Raji (cell line): ENCODE results near the gene SYNE3.

Source experiments
- POLR2A ChIP-seq: IDR thresholded peaks from 2 replicates; pipeline ENCODE4 v1.6.1; 2011; ENCODE audit warnings: low read depth, low read length, control low read depth; ENCODE audit not compliant: insufficient read depth

Gene SYNE3

GRCh38 chr14:95523051-95523814, 6.8 kb upstream of the SYNE3 start:
- no peak for TF ChIP-seq POLR2A

- no peak for TF ChIP-seq POLR2A
Observed at GRCh38 chr14:95522556-95522955, 6.1 kb upstream of the SYNE3 start.

GRCh38 chr14:95522116-95522515, 5.7 kb upstream of the SYNE3 start:
- no peak for TF ChIP-seq POLR2A

- no peak for TF ChIP-seq POLR2A
Observed at GRCh38 chr14:95521001-95521400, 4.6 kb upstream of the SYNE3 start.

- no peak for TF ChIP-seq POLR2A
Observed at GRCh38 chr14:95520346-95520745, 3.9 kb upstream of the SYNE3 start.

- TF ChIP-seq POLR2A: 0 out of 2 replicates have a peak, but pooled peaks have one; percentile 17
Observed at GRCh38 chr14:95519699-95520098, 3.2 kb upstream of the SYNE3 start.

GRCh38 chr14:95518045-95518751, 1.7 kb upstream of the SYNE3 start:
- no peak for TF ChIP-seq POLR2A

GRCh38 chr14:95515596-95516552, 576 bp downstream of the SYNE3 start:
- TF ChIP-seq POLR2A: 0 out of 2 replicates have a peak, but pooled peaks have one; percentile 30

GRCh38 chr14:95515080-95515489, 1.4 kb downstream of the SYNE3 start:
- TF ChIP-seq POLR2A: no peak

- TF ChIP-seq POLR2A: no peak
Observed at GRCh38 chr14:95514131-95515079, 2.0 kb downstream of the SYNE3 start.

- no peak for TF ChIP-seq POLR2A
Observed at GRCh38 chr14:95513291-95513690, 3.2 kb downstream of the SYNE3 start.

GRCh38 chr14:95511687-95512086, 4.8 kb downstream of the SYNE3 start:
- TF ChIP-seq POLR2A: no peak

GRCh38 chr14:95510804-95511203, 5.6 kb downstream of the SYNE3 start:
- no peak for TF ChIP-seq POLR2A

GRCh38 chr14:95509495-95509894, 7.0 kb downstream of the SYNE3 start:
- no peak for TF ChIP-seq POLR2A
